Endodermal cell (in vitro differentiated cells): ENCODE results near the gene ACRBP. TPM values are rescaled to one million over a fixed set of nuclear protein-coding genes. Genes with fewer than 3 reads are reported as not detected.
A peak's percentile ranks its signal among the peaks of the same experiment; 100 is the strongest.

ENCODE experiments used
- DNase-seq: peaks from one replicate; pipeline ENCODE4 v3.0.0-alpha.2; 2017
- H3K27ac ChIP-seq: 2 replicates; pipeline ENCODE4 v1.5.1; 2013; ENCODE audit warnings: mild to moderate bottlenecking, low read depth, low read length, moderate library complexity
- H3K27me3 ChIP-seq: 2 replicates; pipeline ENCODE4 v1.6.1; 2013; ENCODE audit warnings: mild to moderate bottlenecking, low read length, moderate library complexity; ENCODE audit not compliant: insufficient read depth, control insufficient read depth, poor library complexity, severe bottlenecking
- H3K36me3 ChIP-seq: 2 replicates; pipeline ENCODE4 v1.7.0; 2013; ENCODE audit warnings: mild to moderate bottlenecking, low read length, moderate library complexity; ENCODE audit not compliant: control insufficient read depth, insufficient read depth
- H3K4me1 ChIP-seq: one replicate; pipeline ENCODE4 v1.7.0; 2013; ENCODE audit warnings: low read length; ENCODE audit not compliant: control insufficient read depth, insufficient read depth
- H3K4me3 ChIP-seq: 2 replicates; pipeline ENCODE4 v1.5.1; 2013; ENCODE audit warnings: mild to moderate bottlenecking, low read length, moderate library complexity
- H3K9ac ChIP-seq: 2 replicates; pipeline ENCODE4 v1.6.1; 2013; ENCODE audit warnings: mild to moderate bottlenecking, low read length, moderate library complexity; ENCODE audit not compliant: poor library complexity, severe bottlenecking; ENCODE audit errors: extremely low read depth
- H3K9me3 ChIP-seq: 2 replicates; pipeline ENCODE4 v1.6.1; 2013; ENCODE audit warnings: mild to moderate bottlenecking, low read length, moderate library complexity; ENCODE audit not compliant: control insufficient read depth
- H3K27ac Mint-ChIP-seq: 2 replicates; pipeline ENCODE4 v1.8.0; 2020; ENCODE audit warnings: mixed read lengths
- H3K27me3 Mint-ChIP-seq: 2 replicates; pipeline ENCODE4 v1.8.0; 2021; ENCODE audit warnings: mild to moderate bottlenecking, mixed read lengths; ENCODE audit not compliant: insufficient read depth
- H3K36me3 Mint-ChIP-seq: 2 replicates; pipeline ENCODE4 v1.8.0; 2020; ENCODE audit warnings: low read depth, mixed read lengths
- H3K4me1 Mint-ChIP-seq: 2 replicates; pipeline ENCODE4 v1.8.0; 2020; ENCODE audit warnings: mixed read lengths
- H3K4me3 Mint-ChIP-seq: 2 replicates; pipeline ENCODE4 v1.8.0; 2020; ENCODE audit warnings: mild to moderate bottlenecking, moderate library complexity, mixed read lengths
- H3K9me3 Mint-ChIP-seq: 2 replicates; pipeline ENCODE4 v1.8.0; 2020; ENCODE audit warnings: mild to moderate bottlenecking, mixed read lengths
- WGBS, 2 experiments: methylation state at CpG; one replicate each; pipeline versions ENCODE4 v1.1.5 to v1.1.7; 2013; ENCODE audit warnings: missing lambda C conversion rate in 2 of 2, mixed read lengths in 1 of 2; ENCODE audit not compliant: insufficient coverage in 1 of 2, insufficient read length in 1 of 2; 5-methylcytosine and 5-hydroxymethylcytosine counted together
- total RNA-seq, 2 donors: library from RNA; stranded (reverse); fragmentation: NEBNext Ultra II Directional in 1 of 2; extraction: Animal tissue kit (Norgen Biotek cat#: 25700) in 1 of 2; gene quantifications; 2 replicates in 1 of 2; 3 replicates in 1 of 2; pipeline ENCODE4 v1.2.1, GENCODE V29; 2021
- TF ChIP-seq, protein P1 (sequence below): fragments of 200-600 bp; sonication (generic); conservative IDR thresholded peaks from 2 replicates; pipeline ENCODE4 v1.5.0; 2021; ENCODE audit warnings: antibody characterized with exemption, mild to moderate bottlenecking

Gene ACRBP
- total RNA-seq, 2 donors from 2014 or later: 1.9 to 3.9 TPM

DNA sequence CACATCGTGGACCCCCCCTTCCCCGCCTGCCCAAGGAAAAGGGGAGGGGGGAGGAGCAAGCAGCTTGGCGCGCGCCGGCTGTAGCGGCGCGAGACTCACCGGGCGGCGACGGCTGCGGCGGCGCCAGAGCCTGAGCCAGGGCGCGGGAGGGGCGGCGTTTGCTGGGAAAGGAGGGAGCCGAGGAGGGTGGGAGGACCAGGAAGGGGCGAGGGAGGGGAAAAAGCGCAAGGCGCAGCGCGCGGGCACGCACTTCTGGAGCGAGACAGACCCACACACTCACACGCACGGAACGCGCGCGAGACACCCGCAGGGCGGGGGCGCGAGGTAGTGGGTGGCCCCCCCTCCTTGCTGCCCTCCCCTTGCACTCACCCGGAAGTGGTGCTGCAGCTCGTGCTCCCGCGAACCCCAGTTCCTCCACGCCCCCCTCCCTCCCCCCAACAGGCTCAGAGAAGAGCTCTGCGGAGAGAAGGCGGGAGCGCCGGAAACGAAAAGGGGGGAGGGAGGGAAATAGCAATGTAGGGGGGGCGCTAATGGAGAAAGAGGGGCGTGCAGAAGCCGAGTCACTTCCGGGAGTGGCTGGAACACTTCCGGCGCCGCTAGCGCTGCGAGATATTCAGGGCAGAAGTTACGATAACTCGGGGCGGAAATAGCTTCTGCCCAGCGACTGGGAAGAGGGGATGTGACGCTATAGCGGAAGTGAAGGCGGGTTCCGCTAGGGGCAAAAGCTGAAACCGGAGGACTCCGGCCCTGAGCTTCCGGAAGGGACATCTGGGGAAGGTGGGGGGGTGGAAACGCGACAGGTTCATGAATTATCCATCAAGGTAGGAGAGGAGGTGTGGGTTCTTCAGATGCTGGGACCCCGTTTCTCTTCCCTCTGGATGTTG is 42.0 kb upstream of the ACRBP start, which contains the start of gene ZNF384:
ZNF384 (minus strand) TSS at position 377 of the 884 bp plus-strand sequence. CDS start 9,855 bp downstream, outside the sequence.
- Mint-ChIP-seq H3K27me3 (peaks cover 17% of the 10 kb centered on the region), H3K4me3 (peak within 1 kb of the TSS; percentile 89), H3K36me3 (peaks cover 27% of the 10 kb centered on the region), H3K9me3 (no peaks in the 10 kb centered on the region), H3K4me1 (peaks cover 26% of the 10 kb centered on the region), H3K27ac (peak within 1 kb of the TSS; percentile 94)
- DNase-seq: peak; percentile 99
- Histone ChIP-seq H3K4me3 (peak within 1 kb of the TSS; percentile 96), H3K9ac (peak within 1 kb of the TSS; percentile 83), H3K27me3 (no peaks in the 10 kb centered on the region), H3K36me3 (peaks cover 25% of the 10 kb centered on the region), H3K9me3 (no peaks in the 10 kb centered on the region), H3K4me1 (no peaks in the 10 kb centered on the region), H3K27ac (peak within 1 kb of the TSS; percentile 92)
- WGBS, 2 experiments: 0% methylated on average over 12 to 59 of the region's 72 CpGs
- TF ChIP-seq, protein P1, sequence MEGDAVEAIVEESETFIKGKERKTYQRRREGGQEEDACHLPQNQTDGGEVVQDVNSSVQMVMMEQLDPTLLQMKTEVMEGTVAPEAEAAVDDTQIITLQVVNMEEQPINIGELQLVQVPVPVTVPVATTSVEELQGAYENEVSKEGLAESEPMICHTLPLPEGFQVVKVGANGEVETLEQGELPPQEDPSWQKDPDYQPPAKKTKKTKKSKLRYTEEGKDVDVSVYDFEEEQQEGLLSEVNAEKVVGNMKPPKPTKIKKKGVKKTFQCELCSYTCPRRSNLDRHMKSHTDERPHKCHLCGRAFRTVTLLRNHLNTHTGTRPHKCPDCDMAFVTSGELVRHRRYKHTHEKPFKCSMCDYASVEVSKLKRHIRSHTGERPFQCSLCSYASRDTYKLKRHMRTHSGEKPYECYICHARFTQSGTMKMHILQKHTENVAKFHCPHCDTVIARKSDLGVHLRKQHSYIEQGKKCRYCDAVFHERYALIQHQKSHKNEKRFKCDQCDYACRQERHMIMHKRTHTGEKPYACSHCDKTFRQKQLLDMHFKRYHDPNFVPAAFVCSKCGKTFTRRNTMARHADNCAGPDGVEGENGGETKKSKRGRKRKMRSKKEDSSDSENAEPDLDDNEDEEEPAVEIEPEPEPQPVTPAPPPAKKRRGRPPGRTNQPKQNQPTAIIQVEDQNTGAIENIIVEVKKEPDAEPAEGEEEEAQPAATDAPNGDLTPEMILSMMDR: peak; percentile 44

DNA sequence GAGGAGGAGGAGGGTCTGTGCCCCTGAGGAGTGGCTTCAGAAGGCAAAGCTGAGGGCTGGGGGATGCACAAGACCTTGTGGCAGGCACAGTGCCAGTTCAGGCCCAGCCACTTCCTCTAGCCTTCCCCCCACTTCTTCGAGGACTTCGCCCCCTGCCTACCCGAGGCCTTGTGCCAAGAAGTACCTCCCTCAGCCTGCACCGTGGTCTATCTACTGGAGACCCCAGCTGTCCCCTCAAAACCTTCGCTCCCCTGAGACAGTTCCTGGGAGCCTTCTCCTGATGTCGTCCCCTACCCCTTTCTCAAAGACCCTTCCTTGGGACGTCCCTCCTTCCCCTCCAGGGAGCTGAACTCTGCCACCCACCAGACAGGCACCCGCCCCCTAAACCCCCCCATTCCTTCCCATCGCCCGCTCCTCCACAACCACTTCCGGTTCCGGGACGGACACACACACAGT is 41.3 kb upstream of the ACRBP start:
- 0 to 1% methylated on average over 1 to 9 of the region's 13 CpGs for WGBS, 2 experiments
- TF ChIP-seq, protein P1: no peak

DNA sequence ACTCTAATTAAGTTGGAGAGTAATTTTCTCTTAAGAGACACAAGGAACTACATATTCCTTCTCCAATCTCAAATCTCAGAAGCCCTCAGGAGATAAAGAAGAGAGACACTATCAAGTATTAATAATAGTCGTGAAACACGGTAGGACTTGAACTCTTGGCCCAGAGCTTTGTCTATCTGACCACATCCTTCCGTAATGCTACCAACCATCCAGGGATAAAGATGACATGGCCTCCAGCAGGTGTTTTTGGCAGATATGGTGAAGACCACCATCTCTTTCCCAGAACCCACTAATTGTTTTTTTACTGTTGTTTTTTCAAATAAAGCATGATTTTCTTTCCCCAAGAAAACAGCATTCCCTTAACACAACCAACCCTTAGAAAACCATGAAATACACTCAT is 38.6 kb upstream of the ACRBP start:
- Mint-ChIP-seq H3K36me3 (peaks cover 47% of the 10 kb centered on the region), H3K9me3 (no peaks in the 10 kb centered on the region), H3K4me3 (no peak overlapping the region), H3K27me3 (no peaks in the 10 kb centered on the region), H3K4me1 (peaks cover 26% of the 10 kb centered on the region), H3K27ac (no peak overlapping the region)
- Histone ChIP-seq H3K4me1 (no peaks in the 10 kb centered on the region), H3K27ac (no peak overlapping the region), H3K9ac (no peak overlapping the region), H3K4me3 (no peak overlapping the region), H3K36me3 (peaks cover 54% of the 10 kb centered on the region), H3K9me3 (no peaks in the 10 kb centered on the region), H3K27me3 (no peaks in the 10 kb centered on the region)
- no peak for DNase-seq
- TF ChIP-seq, protein P1: no peak
- WGBS, 2 experiments: 93 to 100% methylated on average over 1 to 3 of the region's 3 CpGs

More for the DNA sequence above, 41.3 kb upstream of the ACRBP start:
- DNase-seq: no peak
- H3K36me3 Mint-ChIP-seq: peaks cover 31% of the 10 kb centered on the region
- peaks cover 31% of the 10 kb centered on the region for H3K36me3 ChIP-seq
- H3K9me3 ChIP-seq: no peaks in the 10 kb centered on the region
- no peaks in the 10 kb centered on the region for H3K27me3 ChIP-seq
- peaks cover 12% of the 10 kb centered on the region for H3K27me3 Mint-ChIP-seq
- H3K4me3 Mint-ChIP-seq: peak overlapping the region; percentile 89
- peak overlapping the region; percentile 83 for H3K9ac ChIP-seq
- peak overlapping the region; percentile 92 for H3K27ac ChIP-seq
- H3K27ac Mint-ChIP-seq: peak overlapping the region; percentile 94
- no peaks in the 10 kb centered on the region for H3K9me3 Mint-ChIP-seq
- peaks cover 26% of the 10 kb centered on the region for H3K4me1 Mint-ChIP-seq
- H3K4me3 ChIP-seq: peak overlapping the region; percentile 96
- H3K4me1 ChIP-seq: no peaks in the 10 kb centered on the region
